Measurements from ENCODE around the gene HOXD3. TPM values are rescaled to one million over a fixed set of nuclear protein-coding genes. Genes with fewer than 3 reads are reported as not detected.

The HOXD3 gene
- total RNA-seq, 4 donors from 2014 or later, result 0.56 to 3.1 (median 1.7) TPM; not detected in 1

DNA sequence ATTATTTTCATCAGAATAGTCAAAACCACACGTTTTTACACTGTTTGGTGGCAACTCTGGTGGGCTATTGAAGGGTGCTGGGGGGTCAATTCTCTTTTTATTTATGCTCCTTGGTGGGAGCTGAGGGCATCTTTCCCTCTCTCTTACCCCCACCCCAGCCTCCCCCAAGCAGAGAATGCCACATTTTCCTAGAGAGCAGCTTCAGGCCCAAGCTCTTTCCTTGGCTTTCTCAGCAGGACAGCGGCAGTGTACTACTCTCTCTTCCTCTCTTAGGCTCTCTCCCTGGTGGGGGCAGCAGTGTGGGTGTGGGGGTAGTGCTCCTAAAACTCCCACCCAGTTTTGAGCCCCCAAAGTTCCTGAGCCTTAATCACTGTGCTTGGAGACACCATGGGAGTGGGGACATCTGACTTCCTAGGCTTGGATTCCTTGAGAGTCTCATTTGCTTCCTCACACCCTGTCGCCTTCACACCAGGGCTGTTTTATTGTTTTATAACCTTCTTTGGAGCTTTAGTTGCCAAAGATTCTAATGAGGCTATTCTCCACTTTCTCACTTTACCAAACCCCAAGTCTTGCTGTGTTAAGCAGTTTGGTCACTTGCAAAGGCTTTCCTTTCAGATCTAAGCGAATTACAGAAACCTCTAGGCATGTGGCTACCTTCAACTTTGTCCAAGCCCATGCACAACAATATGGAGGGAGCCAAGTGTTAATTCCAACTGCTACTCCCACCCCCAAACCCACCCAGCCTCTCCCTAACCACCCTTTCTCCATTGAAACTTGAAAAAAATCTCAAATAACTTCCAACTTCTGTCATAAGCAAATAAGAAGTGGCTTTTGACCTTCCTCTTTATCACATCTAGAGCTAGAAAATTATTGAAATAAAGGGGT is 11.8 kb upstream of the HOXD3 start:
- DNase-seq (ENCODE audit: low spot score in 2 of 2), result peak in 1 of 2 donors; percentile 42
- TF ChIP-seq POLR2A (IDR thresholded peaks at IDR 0.05), result no peak
- H3K4me3 ChIP-seq (ENCODE audit: low read depth, poor library complexity, severe bottlenecking), result no peak overlapping the region
- WGBS, 2 donors, result 73 to 87% methylated on average over 4 of the region's 4 CpGs
- intact Hi-C loops (cut with DNase I; ENCODE audit: low total_unique reads), result no loop called here

- intact Hi-C loops (cut with DNase I; ENCODE audit: low total_unique reads), result no loop called here
- WGBS, 2 donors, result 43% methylated on average over 6 of the region's 6 CpGs
- DNase-seq (ENCODE audit: low spot score in 2 of 2), result no peak
- TF ChIP-seq, protein P1, sequence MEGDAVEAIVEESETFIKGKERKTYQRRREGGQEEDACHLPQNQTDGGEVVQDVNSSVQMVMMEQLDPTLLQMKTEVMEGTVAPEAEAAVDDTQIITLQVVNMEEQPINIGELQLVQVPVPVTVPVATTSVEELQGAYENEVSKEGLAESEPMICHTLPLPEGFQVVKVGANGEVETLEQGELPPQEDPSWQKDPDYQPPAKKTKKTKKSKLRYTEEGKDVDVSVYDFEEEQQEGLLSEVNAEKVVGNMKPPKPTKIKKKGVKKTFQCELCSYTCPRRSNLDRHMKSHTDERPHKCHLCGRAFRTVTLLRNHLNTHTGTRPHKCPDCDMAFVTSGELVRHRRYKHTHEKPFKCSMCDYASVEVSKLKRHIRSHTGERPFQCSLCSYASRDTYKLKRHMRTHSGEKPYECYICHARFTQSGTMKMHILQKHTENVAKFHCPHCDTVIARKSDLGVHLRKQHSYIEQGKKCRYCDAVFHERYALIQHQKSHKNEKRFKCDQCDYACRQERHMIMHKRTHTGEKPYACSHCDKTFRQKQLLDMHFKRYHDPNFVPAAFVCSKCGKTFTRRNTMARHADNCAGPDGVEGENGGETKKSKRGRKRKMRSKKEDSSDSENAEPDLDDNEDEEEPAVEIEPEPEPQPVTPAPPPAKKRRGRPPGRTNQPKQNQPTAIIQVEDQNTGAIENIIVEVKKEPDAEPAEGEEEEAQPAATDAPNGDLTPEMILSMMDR (IDR thresholded peaks at IDR 0.05), result no peak
- TF ChIP-seq POLR2A (IDR thresholded peaks at IDR 0.05), result no peak
- no peak overlapping the region for H3K4me3 ChIP-seq (ENCODE audit: low read depth, poor library complexity, severe bottlenecking)
Measured at GRCh38 chr2:176146101-176146500, 11.0 kb upstream of the HOXD3 start.

DNA sequence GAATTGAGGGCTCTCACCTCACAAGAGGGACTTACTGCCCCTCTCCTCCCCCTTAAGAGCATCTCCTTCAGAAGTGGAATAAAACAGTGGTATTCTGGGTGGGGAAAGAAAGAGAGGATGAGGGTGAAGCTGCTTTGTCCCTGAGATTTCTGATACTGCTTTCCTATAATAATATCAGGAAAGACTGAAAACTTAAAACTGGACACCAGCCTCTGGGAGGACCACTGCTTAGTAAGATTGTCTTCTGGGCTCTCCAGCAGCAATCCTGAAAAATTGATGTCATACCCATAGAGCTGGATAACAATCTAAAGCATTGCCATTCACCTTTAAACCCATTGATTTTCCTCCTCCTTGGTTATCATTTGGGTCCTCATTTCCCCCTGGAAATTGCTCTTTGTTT is 10.5 kb upstream of the HOXD3 start:
- intact Hi-C loops (cut with DNase I; ENCODE audit: low total_unique reads), result no loop called here
- TF ChIP-seq, protein P1 (IDR thresholded peaks at IDR 0.05), result no peak
- TF ChIP-seq POLR2A (IDR thresholded peaks at IDR 0.05), result no peak
- no peak for DNase-seq (ENCODE audit: low spot score in 2 of 2)
- H3K4me3 ChIP-seq (ENCODE audit: low read depth, poor library complexity, severe bottlenecking), result no peak overlapping the region

DNA sequence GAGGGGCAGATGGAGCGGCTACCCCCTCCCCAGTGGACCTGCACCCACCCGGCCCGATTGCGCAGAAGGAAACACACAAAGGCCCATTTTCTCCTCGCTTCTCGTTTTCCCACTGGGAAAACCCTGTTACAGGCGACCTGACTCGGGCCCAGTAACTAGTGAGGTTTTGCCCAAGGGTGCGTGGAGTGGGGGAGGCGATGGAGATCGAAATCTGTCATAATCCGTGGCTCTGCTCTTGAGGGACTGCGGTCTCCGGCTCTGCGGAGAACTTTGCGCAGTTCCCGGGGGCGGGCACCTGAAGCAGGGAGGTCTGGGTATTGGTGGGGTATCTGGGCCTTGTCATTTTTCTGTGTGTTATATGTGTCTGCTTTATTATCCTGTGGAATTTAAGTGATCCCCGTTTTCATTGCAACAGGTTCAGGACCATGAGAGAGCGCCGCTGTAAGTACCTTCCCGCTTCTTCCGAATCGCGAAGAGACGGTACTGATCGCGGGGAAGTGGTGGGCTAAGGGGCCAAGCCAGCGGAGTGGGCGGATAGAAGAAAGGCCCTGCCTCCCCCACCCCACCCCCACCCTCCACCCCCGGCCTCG is 9.8 kb upstream of the HOXD3 start:
- DNase-seq (ENCODE audit: low spot score in 2 of 2), result peak in 1 of 2 donors; percentile 76
- intact Hi-C loops (cut with DNase I; ENCODE audit: low total_unique reads), result no loop called here
- 69 to 71% methylated on average over 32 of the region's 32 CpGs for WGBS, 2 donors
- no peak overlapping the region for H3K4me3 ChIP-seq (ENCODE audit: low read depth, poor library complexity, severe bottlenecking)
- no peak for TF ChIP-seq POLR2A (IDR thresholded peaks at IDR 0.05)
- TF ChIP-seq, protein P1 (IDR thresholded peaks at IDR 0.05), result no peak

- intact Hi-C loops (cut with DNase I; ENCODE audit: low total_unique reads), result no loop called here
- peak in 1 of 2 donors; percentile 65 for DNase-seq (ENCODE audit: low spot score in 2 of 2)
Measured at GRCh38 chr2:176147800-176148496, 9.2 kb upstream of the HOXD3 start.

More at GRCh38 chr2:176147800-176148496, 9.2 kb upstream of the HOXD3 start:
- TF ChIP-seq, protein P1 (IDR thresholded peaks at IDR 0.05), result no peak
- no peak for TF ChIP-seq POLR2A (IDR thresholded peaks at IDR 0.05)
- no peak overlapping the region for H3K4me3 ChIP-seq (ENCODE audit: low read depth, poor library complexity, severe bottlenecking)
- 50 to 56% methylated on average over 31 of the region's 31 CpGs for WGBS, 2 donors

All from lower leg skin (tissue), 4 donors.